Sigmoid colon (tissue), 7 donors: Measurements from ENCODE around the gene NAALADL2. TPM values are rescaled to one million over a fixed set of nuclear protein-coding genes. Genes with fewer than 3 reads are reported as not detected.

Experiments used
- DNase-seq: peaks from one replicate; pipeline ENCODE4 v3.0.0-alpha.2; 2019
- H3K27ac ChIP-seq, 4 donors: fragments of 200-600 bp; sonication (generic); one replicate each; pipeline ENCODE4 v1.5.1; 2016 to 2019; ENCODE audit warnings: mild to moderate bottlenecking in 1 of 4
- H3K27me3 ChIP-seq, 3 donors: fragments of 200-600 bp; sonication (generic); one replicate each; pipeline ENCODE4 v1.5.1; 2019; ENCODE audit warnings: mild to moderate bottlenecking in 1 of 3
- H3K36me3 ChIP-seq, 4 donors: fragments of 200-600 bp; sonication (generic); one replicate each; pipeline ENCODE4 v1.5.1; 2016 to 2019
- H3K4me1 ChIP-seq, 4 donors: fragments of 200-600 bp; sonication (generic); one replicate each; pipeline ENCODE4 v1.5.1; 2017 to 2019
- H3K4me3 ChIP-seq, 4 donors: fragments of 200-600 bp; sonication (generic); one replicate each; pipeline ENCODE4 v1.5.1; 2017 to 2019; ENCODE audit warnings: mild to moderate bottlenecking in 2 of 4, moderate library complexity in 1 of 4
- H3K9me3 ChIP-seq, 4 donors: fragments of 200-600 bp in 3 of 4; sonication (generic) in 3 of 4; one replicate each; pipeline versions ENCODE4 v1.5.1 to v1.6.1; 2013 to 2019
- EP300 ChIP-seq, 4 donors: sonication (generic); formaldehyde crosslinking; IDR thresholded peaks; one replicate each; pipeline ENCODE4 v1.6.1; 2017; ENCODE audit warnings: antibody characterized with exemption in 4 of 4
- POLR2A ChIP-seq, 2 donors: fragments of 450-650 bp; IDR thresholded peaks; one replicate each; pipeline ENCODE4 v1.6.1; 2016; ENCODE audit warnings: antibody characterized with exemption in 2 of 2, mild to moderate bottlenecking in 2 of 2, moderate library complexity in 2 of 2
- POLR2AphosphoS5 ChIP-seq, 4 donors: sonication (generic); formaldehyde crosslinking; IDR thresholded peaks; one replicate each; pipeline ENCODE4 v1.6.1; 2017; ENCODE audit warnings: antibody characterized with exemption in 4 of 4
- WGBS, 2 donors: extraction: QIAGEN DNeasy Blood & Tissue Kit; methylation state at CpG; one replicate each; pipeline ENCODE4 v1.1.7; 2013; 5-methylcytosine and 5-hydroxymethylcytosine counted together
- intact Hi-C: fragments of 100-400 bp; cut with DNase I; formaldehyde crosslinking; loops from one replicate; pipeline ENCODE4 v1.15.1; 2023
- polyA plus RNA-seq, 3 donors: library from polyadenylated mRNA; stranded (reverse); fragments of 200-250 nt; gene quantifications; one replicate each; pipeline ENCODE4 v1.2.3, GENCODE V29; 2013
- total RNA-seq, 4 donors: library from RNA; depleted of rRNA; stranded (reverse); fragments of >200 nt; gene quantifications; one replicate each; pipeline ENCODE4 v1.1.0, GENCODE V29; 2016
- TF ChIP-seq, protein P1 (sequence below), 4 experiments: fragments of 450-650 bp in 3 of 4; fragments of 200-600 bp in 1 of 4; IDR thresholded peaks; one replicate each; pipeline ENCODE4 v1.5.1; 2016 to 2019; ENCODE audit warnings: antibody characterized with exemption in 4 of 4, mild to moderate bottlenecking in 3 of 4, moderate library complexity in 2 of 4
- donor health status: healthy with polysubstance abuse.
- donor health status: Bipolar disorder and iron deficiency.
- donor health status: healthy.

Gene NAALADL2
- total and polyA plus RNA-seq, 7 donors, result 0.46 to 18.5 (median 6.0) TPM

GRCh38 chr3:175146258-175146657, 287.1 kb downstream of the NAALADL2 start:
- WGBS, 2 donors, result 83 to 90% methylated on average over 1 of the region's 1 CpG

DNA sequence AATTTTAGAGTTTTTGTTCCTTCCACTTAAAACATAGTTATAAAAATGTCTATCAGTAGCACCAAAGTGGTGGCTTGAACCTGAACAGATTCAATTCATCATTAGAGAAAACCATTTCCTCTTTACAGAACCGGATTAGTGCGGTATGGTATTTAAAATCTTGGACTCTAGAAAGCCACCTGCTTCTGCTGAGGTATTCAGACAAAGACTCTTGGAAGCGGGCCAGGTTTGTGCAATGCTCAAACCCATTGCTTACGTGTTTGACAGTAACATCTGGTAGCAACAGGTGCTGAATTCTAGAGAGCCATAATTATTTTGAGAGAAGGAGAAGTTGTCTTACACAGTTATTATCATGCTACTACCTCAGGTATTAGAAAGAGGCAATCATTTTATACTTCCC, 290.5 kb downstream of the NAALADL2 start:
- WGBS, 2 donors, result 9 to 18% methylated on average over 4 of the region's 4 CpGs
- no peaks in the 10 kb centered on the region for H3K27me3 ChIP-seq
- H3K9me3 ChIP-seq, result no peaks in the 10 kb centered on the region
- no peak overlapping the region for H3K27ac ChIP-seq
- no peaks in the 10 kb centered on the region for H3K36me3 ChIP-seq
- no peaks in the 10 kb centered on the region for H3K4me1 ChIP-seq
- DNase-seq, result no peak
- H3K4me3 ChIP-seq, result no peak overlapping the region
- intact Hi-C loops, result no loop called here
- TF ChIP-seq POLR2AphosphoS5 (IDR thresholded peaks at IDR 0.05), result no peak

More at GRCh38 chr3:175146258-175146657, 287.1 kb downstream of the NAALADL2 start:
- Histone ChIP-seq H3K27me3 (no peaks in the 10 kb centered on the region), H3K4me1 (no peaks in the 10 kb centered on the region), H3K27ac (no peak overlapping the region), H3K36me3 (no peaks in the 10 kb centered on the region), H3K9me3 (no peaks in the 10 kb centered on the region), H3K4me3 (no peak overlapping the region)
- TF ChIP-seq POLR2A (IDR thresholded peaks at IDR 0.05) (no peak), POLR2AphosphoS5 (IDR thresholded peaks at IDR 0.05) (no peak), EP300 (IDR thresholded peaks at IDR 0.05) (no peak)
- TF ChIP-seq, protein P1, sequence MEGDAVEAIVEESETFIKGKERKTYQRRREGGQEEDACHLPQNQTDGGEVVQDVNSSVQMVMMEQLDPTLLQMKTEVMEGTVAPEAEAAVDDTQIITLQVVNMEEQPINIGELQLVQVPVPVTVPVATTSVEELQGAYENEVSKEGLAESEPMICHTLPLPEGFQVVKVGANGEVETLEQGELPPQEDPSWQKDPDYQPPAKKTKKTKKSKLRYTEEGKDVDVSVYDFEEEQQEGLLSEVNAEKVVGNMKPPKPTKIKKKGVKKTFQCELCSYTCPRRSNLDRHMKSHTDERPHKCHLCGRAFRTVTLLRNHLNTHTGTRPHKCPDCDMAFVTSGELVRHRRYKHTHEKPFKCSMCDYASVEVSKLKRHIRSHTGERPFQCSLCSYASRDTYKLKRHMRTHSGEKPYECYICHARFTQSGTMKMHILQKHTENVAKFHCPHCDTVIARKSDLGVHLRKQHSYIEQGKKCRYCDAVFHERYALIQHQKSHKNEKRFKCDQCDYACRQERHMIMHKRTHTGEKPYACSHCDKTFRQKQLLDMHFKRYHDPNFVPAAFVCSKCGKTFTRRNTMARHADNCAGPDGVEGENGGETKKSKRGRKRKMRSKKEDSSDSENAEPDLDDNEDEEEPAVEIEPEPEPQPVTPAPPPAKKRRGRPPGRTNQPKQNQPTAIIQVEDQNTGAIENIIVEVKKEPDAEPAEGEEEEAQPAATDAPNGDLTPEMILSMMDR (IDR thresholded peaks at IDR 0.05), result no peak
- DNase-seq, result no peak
- intact Hi-C loops, result no loop called here

DNA sequence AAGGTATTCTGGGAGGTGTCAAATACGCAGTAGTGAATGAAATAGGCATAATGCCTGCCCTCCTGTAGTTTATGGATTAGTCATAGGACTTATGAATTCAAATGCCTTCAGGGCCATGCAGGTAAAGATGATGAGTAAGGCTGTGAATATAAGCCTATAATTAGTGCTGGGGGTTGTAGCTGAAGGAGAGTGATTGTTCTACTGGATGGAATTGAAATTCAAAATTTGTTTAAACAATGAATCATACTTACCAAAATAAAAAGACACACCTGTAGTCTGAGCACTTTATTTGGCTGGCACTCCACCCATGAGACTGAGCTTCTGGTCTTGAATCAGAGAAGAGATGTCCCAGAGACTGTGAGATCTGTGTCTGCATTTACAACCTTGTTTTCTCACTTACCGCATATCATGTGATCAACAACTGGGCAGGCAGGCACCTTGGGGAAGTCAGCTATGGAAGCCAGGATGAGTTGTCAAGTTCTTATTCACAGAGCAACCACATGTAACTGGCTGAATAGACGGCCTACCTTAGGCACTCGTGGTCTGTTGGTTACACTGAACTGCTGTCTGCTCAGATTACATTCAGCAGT, 291.8 kb downstream of the NAALADL2 start:
- H3K4me3 ChIP-seq, result no peak overlapping the region
- WGBS, 2 donors, result 26 to 60% methylated on average over 4 of the region's 4 CpGs
- no peaks in the 10 kb centered on the region for H3K36me3 ChIP-seq
- TF ChIP-seq POLR2A (IDR thresholded peaks at IDR 0.05), result no peak
- TF ChIP-seq, protein P1 (IDR thresholded peaks at IDR 0.05), result no peak
- H3K27ac ChIP-seq, result no peak overlapping the region
- H3K27me3 ChIP-seq, result no peaks in the 10 kb centered on the region
- H3K9me3 ChIP-seq, result no peaks in the 10 kb centered on the region
- DNase-seq, result no peak
- intact Hi-C loops, result no loop called here
- H3K4me1 ChIP-seq, result no peaks in the 10 kb centered on the region

- Histone ChIP-seq H3K36me3 (no peaks in the 10 kb centered on the region), H3K9me3 (no peaks in the 10 kb centered on the region), H3K27me3 (no peaks in the 10 kb centered on the region), H3K4me3 (no peak overlapping the region), H3K4me1 (no peaks in the 10 kb centered on the region), H3K27ac (no peak overlapping the region)
- DNase-seq, result no peak
- WGBS, 2 donors, result 54 to 76% methylated on average over 2 of the region's 2 CpGs
- TF ChIP-seq POLR2AphosphoS5 (IDR thresholded peaks at IDR 0.05) (no peak), POLR2A (IDR thresholded peaks at IDR 0.05) (no peak), EP300 (IDR thresholded peaks at IDR 0.05) (no peak)
- TF ChIP-seq, protein P1 (IDR thresholded peaks at IDR 0.05), result no peak
- intact Hi-C loops, result no loop called here
Observed at GRCh38 chr3:175153595-175153994, 294.5 kb downstream of the NAALADL2 start.

DNA sequence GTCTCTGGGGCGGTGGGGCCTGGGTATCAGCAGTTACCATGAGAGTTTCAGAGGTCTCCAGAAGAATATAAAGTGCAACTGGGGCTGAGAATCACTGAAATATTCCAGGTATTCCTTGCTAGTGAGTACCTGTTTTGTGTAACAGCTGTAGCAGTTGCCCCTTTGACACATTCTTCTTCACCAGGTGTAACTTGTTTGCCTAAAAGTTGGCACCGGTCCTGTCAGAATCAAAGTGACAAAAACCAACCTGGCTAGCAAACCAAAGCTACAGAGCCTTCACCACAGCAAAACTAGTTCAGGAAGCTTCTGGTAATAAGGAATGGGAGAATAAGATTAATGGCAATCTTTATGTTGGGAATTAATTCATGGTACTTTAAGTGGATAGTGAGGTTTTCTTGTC, 296.0 kb downstream of the NAALADL2 start:
- DNase-seq, result no peak
- intact Hi-C loops, result no loop called here
- 56 to 82% methylated on average over 2 of the region's 2 CpGs for WGBS, 2 donors
- Histone ChIP-seq H3K4me3 (no peak overlapping the region), H3K27ac (no peak overlapping the region), H3K27me3 (no peaks in the 10 kb centered on the region), H3K9me3 (no peaks in the 10 kb centered on the region), H3K4me1 (no peaks in the 10 kb centered on the region), H3K36me3 (no peaks in the 10 kb centered on the region)
- TF ChIP-seq, protein P1 (IDR thresholded peaks at IDR 0.05), result no peak
- TF ChIP-seq POLR2A (IDR thresholded peaks at IDR 0.05), result no peak
- no peak for TF ChIP-seq EP300 (IDR thresholded peaks at IDR 0.05)
- no peak for TF ChIP-seq POLR2AphosphoS5 (IDR thresholded peaks at IDR 0.05)
